Muscle of leg (tissue), 16 donors: ENCODE results near the gene EDEM1. TPM values are rescaled to one million over a fixed set of nuclear protein-coding genes. Genes with fewer than 3 reads are reported as not detected.
A peak's percentile ranks its signal among the peaks of the same experiment; 100 is the strongest.
"Not testable (repeated sequence)": the region's sequence is repeated elsewhere in the genome, so short reads cannot be mapped to it uniquely, and the experiment has no call there.

Source experiments
- DNase-seq: peaks from one replicate; pipeline ENCODE4 v3.0.0; 2013
- H3K27ac ChIP-seq: one replicate; pipeline ENCODE4 v1.5.1; 2013; ENCODE audit warnings: mild to moderate bottlenecking, low read length, control low read depth
- H3K27me3 ChIP-seq: one replicate; pipeline ENCODE4 v1.6.1; 2013; ENCODE audit warnings: low read length; ENCODE audit not compliant: control insufficient read depth, insufficient read depth
- H3K36me3 ChIP-seq: one replicate; pipeline ENCODE4 v1.6.1; 2013; ENCODE audit warnings: low read length; ENCODE audit not compliant: control insufficient read depth, insufficient read depth
- H3K4me1 ChIP-seq: one replicate; pipeline ENCODE4 v1.6.1; 2013; ENCODE audit warnings: low read length; ENCODE audit not compliant: control insufficient read depth, insufficient read depth
- H3K4me3 ChIP-seq: one replicate; pipeline ENCODE4 v1.5.1; 2013; ENCODE audit warnings: low read length, control low read depth
- H3K9me3 ChIP-seq: replicated peaks from 2 replicates; pipeline ENCODE4 v1.6.1; 2013; ENCODE audit warnings: low read depth, low read length; ENCODE audit not compliant: control insufficient read depth
- WGBS: methylation state at CpG from one replicate; pipeline ENCODE4 v1.1.5; 2013; ENCODE audit warnings: missing lambda C conversion rate; ENCODE audit not compliant: insufficient coverage; 5-methylcytosine and 5-hydroxymethylcytosine counted together
- long read RNA-seq, 11 donors: transcript quantifications; one replicate each; lab custom pipeline, GENCODE V29; 2026
- polyA plus RNA-seq, 8 donors: library from polyadenylated mRNA; unstranded; fragments of 120-200 nt; gene quantifications; one replicate each; pipeline versions ENCODE4 v1.2.1 to v1.2.3, GENCODE V29; 2013; ENCODE audit warnings: inconsistent platforms in 1 of 8, low replicate concordance in 1 of 8; ENCODE audit not compliant: insufficient read length in 8 of 8, insufficient read depth in 1 of 8
- total RNA-seq: library from RNA; stranded (reverse); fragments of 120-200 nt; gene quantifications from one replicate; pipeline ENCODE4 v1.2.4, GENCODE V29; 2013

Gene EDEM1
- total RNA-seq, result 6.6 TPM
- 10 to 100 TPM in 2 of 8 donors, 1 to 10 TPM in 6; 8.3 to 13.2 (median 9.4) TPM for polyA plus RNA-seq
- long read RNA-seq, donor 1, result 0 reads
- long read RNA-seq, donor 2, result 0 reads
- long read RNA-seq, donor 3, full-length matches to known transcripts, result 1 of 1 reads
- long read RNA-seq, donor 3, partial matches to known transcripts, result 0 of 1 reads
- long read RNA-seq, donor 3, other reads (novel, unspliced or antisense), result 0 of 1 reads
- long read RNA-seq, donor 4, full-length matches to known transcripts, result 2 of 2 reads
- long read RNA-seq, donor 4, partial matches to known transcripts, result 0 of 2 reads
- long read RNA-seq, donor 4, other reads (novel, unspliced or antisense), result 0 of 2 reads
- long read RNA-seq, donor 5, full-length matches to known transcripts, result 3 of 3 reads
- long read RNA-seq, donor 5, partial matches to known transcripts, result 0 of 3 reads
- long read RNA-seq, donor 5, other reads (novel, unspliced or antisense), result 0 of 3 reads
- long read RNA-seq, donor 6, result 0 reads
- long read RNA-seq, donor 7, full-length matches to known transcripts, result 1 of 1 reads
- long read RNA-seq, donor 7, partial matches to known transcripts, result 0 of 1 reads
- long read RNA-seq, donor 7, other reads (novel, unspliced or antisense), result 0 of 1 reads
- long read RNA-seq, donor 8, result 0 reads
- long read RNA-seq, donor 9, full-length matches to known transcripts, result 1 of 1 reads
- long read RNA-seq, donor 9, partial matches to known transcripts, result 0 of 1 reads
- long read RNA-seq, donor 9, other reads (novel, unspliced or antisense), result 0 of 1 reads
- long read RNA-seq, donor 10, full-length matches to known transcripts, result 1 of 1 reads
- long read RNA-seq, donor 10, partial matches to known transcripts, result 0 of 1 reads
- long read RNA-seq, donor 10, other reads (novel, unspliced or antisense), result 0 of 1 reads
- long read RNA-seq, donor 11, result 0 reads

GRCh38 chr3:5187156-5187919, at the start of gene EDEM1:
TSS of gene EDEM1 (plus strand) at chr3:5187707. CDS start at chr3:5187806, 99 bp downstream.
- no peaks in the 10 kb centered on the region for H3K9me3 ChIP-seq
- no peaks in the 10 kb centered on the region for H3K36me3 ChIP-seq
- no peaks in the 10 kb centered on the region for H3K27me3 ChIP-seq
- WGBS, result under 1% methylated on average over 73 of the region's 78 CpGs
- peak within 1 kb of the TSS; percentile 91 for H3K4me3 ChIP-seq
- DNase-seq, result peak; percentile 98
- H3K27ac ChIP-seq, result peak within 1 kb of the TSS; percentile 93
- peaks cover 10% of the 10 kb centered on the region for H3K4me1 ChIP-seq

GRCh38 chr3:5138214-5138981, 49.1 kb upstream of the EDEM1 start:
- DNase-seq, result peak; percentile 51
- peaks cover 3% of the 10 kb centered on the region for H3K9me3 ChIP-seq
- peaks cover 10% of the 10 kb centered on the region for H3K4me1 ChIP-seq
- H3K4me3 ChIP-seq, result no peak overlapping the region
- H3K27me3 ChIP-seq, result no peaks in the 10 kb centered on the region
- H3K36me3 ChIP-seq, result peaks cover 2% of the 10 kb centered on the region
- peak overlapping the region; percentile 21 for H3K27ac ChIP-seq
- WGBS, result no CpG with 5 or more reads among the region's 5 CpGs

GRCh38 chr3:5140230-5140621, 47.3 kb upstream of the EDEM1 start:
- no CpG with 5 or more reads among the region's 4 CpGs for WGBS
- no peak overlapping the region for H3K4me3 ChIP-seq
- peaks cover 8% of the 10 kb centered on the region for H3K4me1 ChIP-seq
- DNase-seq, result no peak
- no peaks in the 10 kb centered on the region for H3K27me3 ChIP-seq
- H3K36me3 ChIP-seq, result peaks cover 2% of the 10 kb centered on the region
- peak overlapping the region; percentile 20 for H3K27ac ChIP-seq
- H3K9me3 ChIP-seq, result peaks cover 12% of the 10 kb centered on the region

- Histone ChIP-seq H3K9me3 (peaks cover 12% of the 10 kb centered on the region), H3K27me3 (no peaks in the 10 kb centered on the region), H3K4me1 (peaks cover 8% of the 10 kb centered on the region), H3K4me3 (no peak overlapping the region), H3K27ac (no peak overlapping the region), H3K36me3 (peaks cover 2% of the 10 kb centered on the region)
- no peak for DNase-seq
- WGBS, result 80% methylated on average over 1 of the region's 6 CpGs
Observed at GRCh38 chr3:5140839-5141238, 46.7 kb upstream of the EDEM1 start.

GRCh38 chr3:5141760-5142159, 45.7 kb upstream of the EDEM1 start:
- Histone ChIP-seq H3K27me3 (no peaks in the 10 kb centered on the region), H3K4me3 (no peak overlapping the region), H3K4me1 (peaks cover 8% of the 10 kb centered on the region), H3K9me3 (peaks cover 12% of the 10 kb centered on the region), H3K27ac (no peak overlapping the region), H3K36me3 (peaks cover 2% of the 10 kb centered on the region)
- WGBS, result no CpG with 5 or more reads among the region's 4 CpGs
- DNase-seq, result no peak

- WGBS, result 100% methylated on average over 2 of the region's 4 CpGs
- Histone ChIP-seq H3K4me1 (peaks cover 7% of the 10 kb centered on the region), H3K9me3 (peaks cover 14% of the 10 kb centered on the region), H3K36me3 (peaks cover 2% of the 10 kb centered on the region), H3K27me3 (no peaks in the 10 kb centered on the region), H3K27ac (no peak overlapping the region), H3K4me3 (no peak overlapping the region)
- no peak for DNase-seq
Observed at GRCh38 chr3:5143464-5143863, 44.0 kb upstream of the EDEM1 start.

- no peak overlapping the region for H3K27ac ChIP-seq
- peaks cover 8% of the 10 kb centered on the region for H3K36me3 ChIP-seq
- no peaks in the 10 kb centered on the region for H3K27me3 ChIP-seq
- H3K4me1 ChIP-seq, result peaks cover 3% of the 10 kb centered on the region
- no peak for DNase-seq
- WGBS, result 92% methylated on average over 2 of the region's 5 CpGs
- H3K9me3 ChIP-seq, result peaks cover 14% of the 10 kb centered on the region
- no peak overlapping the region for H3K4me3 ChIP-seq
Observed at GRCh38 chr3:5144316-5144994, 43.1 kb upstream of the EDEM1 start.

- 100% methylated on average over 2 of the region's 5 CpGs for WGBS
- Histone ChIP-seq H3K4me1 (no peaks in the 10 kb centered on the region), H3K27ac (no peak overlapping the region), H3K9me3 (peaks cover 14% of the 10 kb centered on the region), H3K36me3 (peaks cover 8% of the 10 kb centered on the region), H3K27me3 (no peaks in the 10 kb centered on the region), H3K4me3 (no peak overlapping the region)
- DNase-seq, result no peak
Observed at GRCh38 chr3:5145120-5145519, 42.4 kb upstream of the EDEM1 start.

- not testable (repeated sequence) for H3K4me1 ChIP-seq, DNase-seq, H3K36me3 ChIP-seq, H3K27me3 ChIP-seq, H3K27ac ChIP-seq, H3K4me3 ChIP-seq
- peaks cover 14% of the 10 kb centered on the region for H3K9me3 ChIP-seq
- 94% methylated on average over 3 of the region's 5 CpGs for WGBS
Observed at GRCh38 chr3:5147152-5147551, 40.4 kb upstream of the EDEM1 start.
